SK-N-SH (cell line): ENCODE measurements around the gene MAPRE2. TPM values are rescaled to one million over a fixed set of nuclear protein-coding genes. Genes with fewer than 3 reads are reported as not detected.

Experiments used
- CTCF ChIA-PET: fragments of 300-600, 350-600 bp; formaldehyde crosslinking; extraction: SDS; loops from one replicate; lab custom pipeline; 2021; lab: Yijun Ruan, JAX
- POLR2A ChIA-PET: fragments of 350-600 bp; sonication (Branson Sonifier 250); formaldehyde crosslinking; extraction: SDS; loops from one replicate; lab custom pipeline; 2020; ENCODE audit warnings: antibody characterized with exemption, inconsistent platforms; lab: Yijun Ruan, JAX
- DNase-seq: peaks from one replicate; pipeline ENCODE4 v3.0.0; 2012
- H2AFZ ChIP-seq: fragments of 200-600 bp; sonication (generic); 2 replicates; pipeline ENCODE4 v1.8.1; 2016; ENCODE audit warnings: antibody characterized with exemption, mild to moderate bottlenecking, low read depth
- H3F3A ChIP-seq: fragments of 200-600 bp; sonication (generic); replicated peaks from 2 replicates; pipeline ENCODE3; 2016; ENCODE audit warnings: antibody characterized with exemption, mild to moderate bottlenecking; ENCODE audit not compliant: insufficient read depth
- H3K27ac ChIP-seq, 2 experiments: fragments of 200-500 bp in 1 of 2; fragments of 200-600 bp in 1 of 2; sonication (Bioruptor generic) in 1 of 2; sonication (generic), shearing (Covaris generic) in 1 of 2; 2 replicates each; pipeline versions ENCODE4 v1.5.1 to v1.6.1; 2014 to 2016; ENCODE audit warnings: low read depth in 2 of 2, inconsistent platforms in 1 of 2, low read length in 1 of 2, mild to moderate bottlenecking in 1 of 2, mixed read lengths in 1 of 2
- H3K27me3 ChIP-seq: fragments of 200-600 bp; sonication (generic), shearing (Covaris generic); 2 replicates; pipeline ENCODE4 v1.6.1; 2016; ENCODE audit warnings: mixed run types; ENCODE audit not compliant: insufficient read depth
- H3K36me3 ChIP-seq, 2 experiments: fragments of 200-500 bp in 1 of 2; fragments of 200-600 bp in 1 of 2; sonication (Bioruptor generic) in 1 of 2; sonication (generic) in 1 of 2; replicated peaks in 1 of 2; 2 replicates each; pipeline versions ENCODE3 to v1.5.1; 2014 to 2016; ENCODE audit warnings: low read length in 1 of 2, mild to moderate bottlenecking in 1 of 2; ENCODE audit not compliant: insufficient read depth in 2 of 2, control insufficient read depth in 1 of 2
- H3K4me1 ChIP-seq, 2 experiments: fragments of 200-500 bp in 1 of 2; fragments of 200-600 bp in 1 of 2; sonication (Bioruptor generic) in 1 of 2; sonication (generic), shearing (Covaris generic) in 1 of 2; 2 replicates each; pipeline versions ENCODE4 v1.5.1 to v1.6.1; 2014 to 2016; ENCODE audit warnings: low read depth in 1 of 2, low read length in 1 of 2, mixed run types in 1 of 2; ENCODE audit not compliant: insufficient read depth in 2 of 2, control insufficient read depth in 1 of 2
- H3K4me2 ChIP-seq: fragments of 200-600 bp; sonication (generic), shearing (Covaris generic); 2 replicates; pipeline ENCODE4 v1.6.1; 2017; ENCODE audit warnings: mixed run types
- H3K4me3 ChIP-seq, 2 experiments: fragments of 200-500 bp in 1 of 2; fragments of 200-600 bp in 1 of 2; sonication (Bioruptor generic) in 1 of 2; sonication (generic), shearing (Covaris generic) in 1 of 2; 2 replicates each; pipeline versions ENCODE4 v1.5.1 to v1.8.1; 2014 to 2016; ENCODE audit warnings: low read depth in 2 of 2, inconsistent platforms in 1 of 2, low read length in 1 of 2, mild to moderate bottlenecking in 1 of 2, mixed read lengths in 1 of 2, moderate library complexity in 1 of 2
- H3K79me2 ChIP-seq: fragments of 200-600 bp; sonication (generic); 2 replicates; pipeline ENCODE4 v1.8.1; 2017; ENCODE audit warnings: mild to moderate bottlenecking; ENCODE audit not compliant: insufficient read depth
- H3K9ac ChIP-seq: fragments of 200-600 bp; sonication (generic); 2 replicates; pipeline ENCODE4 v1.6.1; 2017; ENCODE audit warnings: mixed run types
- H3K9me2 ChIP-seq: fragments of 200-600 bp; sonication (generic); 2 replicates; pipeline ENCODE4 v1.6.1; 2017; ENCODE audit warnings: mixed run types
- H3K9me3 ChIP-seq: fragments of 200-600 bp; sonication (generic); 2 replicates; pipeline ENCODE4 v1.6.1; 2017; ENCODE audit warnings: mixed run types, mild to moderate bottlenecking, moderate library complexity
- H4K20me1 ChIP-seq: fragments of 200-600 bp; sonication (generic); 2 replicates; pipeline ENCODE4 v1.6.1; 2017; ENCODE audit warnings: mild to moderate bottlenecking, mixed run types; ENCODE audit not compliant: insufficient read depth
- CHD2 ChIP-seq: fragments of 150-350 bp; IDR thresholded peaks from 2 replicates; pipeline ENCODE4 v1.6.1; 2018; ENCODE audit warnings: low read length; ENCODE audit not compliant: partially characterized antibody
- EZH2phosphoT487 ChIP-seq: fragments of 200-600 bp; sonication (generic); IDR thresholded peaks from 2 replicates; pipeline ENCODE4 v1.6.1; 2017; ENCODE audit warnings: low read depth, mixed run types, mild to moderate bottlenecking, antibody characterized with exemption, moderate library complexity, borderline replicate concordance
- FOSL2 ChIP-seq: IDR thresholded peaks from 2 replicates; pipeline ENCODE4 v1.4.0; 2012; ENCODE audit warnings: low read depth, mild to moderate bottlenecking, moderate library complexity, borderline replicate concordance
- FOXJ3 ChIP-seq: sonication (generic); formaldehyde crosslinking; IDR thresholded peaks from 2 replicates; pipeline ENCODE4 v1.5.1; 2020; ENCODE audit warnings: mild to moderate bottlenecking, missing genetic modification reagents
- FOXM1 ChIP-seq: IDR thresholded peaks from 2 replicates; pipeline ENCODE4 v1.4.0; 2012; ENCODE audit warnings: low read depth, mild to moderate bottlenecking
- GABPA ChIP-seq: IDR thresholded peaks from 2 replicates; pipeline ENCODE4 v1.4.0; 2012; ENCODE audit warnings: low read depth, mild to moderate bottlenecking
- GATA2 ChIP-seq: sonication (generic); formaldehyde crosslinking; IDR thresholded peaks from 2 replicates; pipeline ENCODE4 v1.5.0; 2020; ENCODE audit warnings: mild to moderate bottlenecking, missing genetic modification reagents
- POLR2AphosphoS5 ChIP-seq: IDR thresholded peaks from 2 replicates; pipeline ENCODE4 v1.6.1; 2012; ENCODE audit warnings: low read depth, low read length
- RAD21 ChIP-seq: IDR thresholded peaks from 2 replicates; pipeline ENCODE4 v1.6.1; 2012; ENCODE audit warnings: mild to moderate bottlenecking, low read length
- RFX5 ChIP-seq: IDR thresholded peaks from 2 replicates; pipeline ENCODE4 v1.6.1; 2012; ENCODE audit warnings: mild to moderate bottlenecking, improper control_type of control experiment, low read length
- RXRA ChIP-seq: IDR thresholded peaks from 2 replicates; pipeline ENCODE4 v1.4.0; 2012; ENCODE audit warnings: low read depth, mild to moderate bottlenecking, borderline replicate concordance
- SIN3A ChIP-seq: IDR thresholded peaks from 2 replicates; pipeline ENCODE4 v1.6.1; 2012; ENCODE audit warnings: low read depth, mild to moderate bottlenecking, low read length, moderate library complexity, borderline replicate concordance
- TCF12 ChIP-seq: IDR thresholded peaks from 2 replicates; pipeline ENCODE4 v1.4.0; 2012
- YY1 ChIP-seq: IDR thresholded peaks from 2 replicates; pipeline ENCODE4 v1.4.0; 2012; ENCODE audit warnings: low read depth, mild to moderate bottlenecking
- WGBS: methylation state at CpG from one replicate; pipeline ENCODE4 v1.1.6; 2017; ENCODE audit warnings: low lambda C conversion rate; 5-methylcytosine and 5-hydroxymethylcytosine counted together
- polyA plus RNA-seq, 3 experiments: library from polyadenylated mRNA; depleted of rRNA; stranded (reverse); fragments of >200 nt; gene quantifications; 2 replicates each; pipeline ENCODE4 v1.2.3, GENCODE V29; 2012
- TF ChIP-seq, protein P1 (sequence below): IDR thresholded peaks from 2 replicates; pipeline ENCODE4 v1.4.0; 2012; ENCODE audit warnings: low read depth
- TF ChIP-seq, protein P2 (sequence below): IDR thresholded peaks from 2 replicates; pipeline ENCODE4 v1.6.1; 2012; ENCODE audit warnings: mild to moderate bottlenecking, low read depth, low read length, moderate library complexity
- TF ChIP-seq, protein P3 (sequence below): IDR thresholded peaks from 2 replicates; pipeline ENCODE4 v1.4.0; 2012; ENCODE audit warnings: low read depth, borderline replicate concordance
- TF ChIP-seq, protein P4 (sequence below): fragments of 150-350 bp; IDR thresholded peaks from 2 replicates; pipeline ENCODE4 v1.6.1; 2016; ENCODE audit warnings: mild to moderate bottlenecking, low read depth, low read length

Gene MAPRE2
- polyA plus RNA-seq, 1 of the 3 experiments (the other 2 are of a cell fraction), result 11.5 TPM

DNA sequence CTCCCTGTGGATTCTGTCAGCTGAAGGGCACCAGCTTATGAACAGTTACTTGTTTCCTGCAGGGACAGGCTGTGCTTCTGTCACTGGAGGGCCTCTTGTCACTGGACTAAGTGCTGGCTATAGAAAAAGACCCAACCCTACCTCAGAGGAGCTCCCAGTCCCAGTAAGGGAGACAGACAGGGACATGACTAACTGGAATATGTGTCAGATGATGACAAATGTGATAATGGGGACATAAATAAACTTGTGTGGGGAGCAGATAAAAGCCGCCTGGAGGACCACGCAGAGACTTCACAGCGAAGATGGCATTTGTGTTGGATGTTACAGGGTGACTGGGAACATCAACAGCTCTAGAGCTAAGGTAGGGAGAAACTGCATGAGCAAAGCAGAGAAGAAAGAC lies 95.0 kb downstream of the MAPRE2 start (continued):
- no peak for TF ChIP-seq CHD2
- TF ChIP-seq FOXJ3, result no peak
- no peak for TF ChIP-seq GATA2 (CRISPR knock-in tag)
- TF ChIP-seq YY1, result no peak
- TF ChIP-seq, protein P1, sequence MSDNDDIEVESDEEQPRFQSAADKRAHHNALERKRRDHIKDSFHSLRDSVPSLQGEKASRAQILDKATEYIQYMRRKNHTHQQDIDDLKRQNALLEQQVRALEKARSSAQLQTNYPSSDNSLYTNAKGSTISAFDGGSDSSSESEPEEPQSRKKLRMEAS, result no peak
- TF ChIP-seq, all 33 proteins: peak for 0

DNA sequence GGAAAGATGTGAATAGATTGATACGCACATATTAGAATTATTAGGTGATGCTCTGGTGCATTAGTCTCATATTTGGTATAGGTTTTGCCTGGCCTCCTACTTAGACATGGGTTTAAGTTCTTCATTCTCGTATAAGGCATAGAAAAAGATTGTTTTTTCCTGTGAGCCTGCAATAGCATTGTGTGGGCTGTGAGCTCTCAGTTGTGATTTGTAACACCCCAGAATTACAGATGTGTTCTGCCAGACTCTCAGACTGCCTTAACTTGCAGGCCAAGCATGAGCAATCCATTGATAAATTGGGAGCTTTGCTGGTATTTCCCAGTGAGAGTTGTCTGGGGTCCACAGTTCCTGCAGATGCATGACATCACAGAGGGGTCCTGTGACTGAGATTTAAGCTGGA lies 95.7 kb downstream of the MAPRE2 start:
- Histone ChIP-seq H3K27me3 (no peaks in the 10 kb centered on the region), H3K4me3 (no peak overlapping the region), H3K27ac (no peak overlapping the region), H3K79me2 (no peaks in the 10 kb centered on the region), H3K9ac (no peak overlapping the region), H3K4me1 (peaks cover 0 to 7% of the 10 kb centered on the region in 2 experiments; a peak in 1 of 4 replicates), H4K20me1 (no peaks in the 10 kb centered on the region), H2AFZ (no peak overlapping the region), H3F3A (no peaks in the 10 kb centered on the region), H3K9me2 (no peaks in the 10 kb centered on the region), H3K36me3 (peaks cover 0 to 6% of the 10 kb centered on the region in 2 experiments), H3K4me2 (no peak overlapping the region), H3K9me3 (no peaks in the 10 kb centered on the region)
- TF ChIP-seq, protein P2, sequence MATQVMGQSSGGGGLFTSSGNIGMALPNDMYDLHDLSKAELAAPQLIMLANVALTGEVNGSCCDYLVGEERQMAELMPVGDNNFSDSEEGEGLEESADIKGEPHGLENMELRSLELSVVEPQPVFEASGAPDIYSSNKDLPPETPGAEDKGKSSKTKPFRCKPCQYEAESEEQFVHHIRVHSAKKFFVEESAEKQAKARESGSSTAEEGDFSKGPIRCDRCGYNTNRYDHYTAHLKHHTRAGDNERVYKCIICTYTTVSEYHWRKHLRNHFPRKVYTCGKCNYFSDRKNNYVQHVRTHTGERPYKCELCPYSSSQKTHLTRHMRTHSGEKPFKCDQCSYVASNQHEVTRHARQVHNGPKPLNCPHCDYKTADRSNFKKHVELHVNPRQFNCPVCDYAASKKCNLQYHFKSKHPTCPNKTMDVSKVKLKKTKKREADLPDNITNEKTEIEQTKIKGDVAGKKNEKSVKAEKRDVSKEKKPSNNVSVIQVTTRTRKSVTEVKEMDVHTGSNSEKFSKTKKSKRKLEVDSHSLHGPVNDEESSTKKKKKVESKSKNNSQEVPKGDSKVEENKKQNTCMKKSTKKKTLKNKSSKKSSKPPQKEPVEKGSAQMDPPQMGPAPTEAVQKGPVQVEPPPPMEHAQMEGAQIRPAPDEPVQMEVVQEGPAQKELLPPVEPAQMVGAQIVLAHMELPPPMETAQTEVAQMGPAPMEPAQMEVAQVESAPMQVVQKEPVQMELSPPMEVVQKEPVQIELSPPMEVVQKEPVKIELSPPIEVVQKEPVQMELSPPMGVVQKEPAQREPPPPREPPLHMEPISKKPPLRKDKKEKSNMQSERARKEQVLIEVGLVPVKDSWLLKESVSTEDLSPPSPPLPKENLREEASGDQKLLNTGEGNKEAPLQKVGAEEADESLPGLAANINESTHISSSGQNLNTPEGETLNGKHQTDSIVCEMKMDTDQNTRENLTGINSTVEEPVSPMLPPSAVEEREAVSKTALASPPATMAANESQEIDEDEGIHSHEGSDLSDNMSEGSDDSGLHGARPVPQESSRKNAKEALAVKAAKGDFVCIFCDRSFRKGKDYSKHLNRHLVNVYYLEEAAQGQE, result no peak
- TF ChIP-seq FOSL2 (no peak), EZH2phosphoT487 (no peak), GABPA (no peak), RAD21 (no peak), POLR2AphosphoS5 (no peak), FOXM1 (no peak), SIN3A (no peak), FOXJ3 (no peak), GATA2 (CRISPR knock-in tag) (no peak), RXRA (no peak), CHD2 (no peak), TCF12 (no peak), RFX5 (no peak)
- TF ChIP-seq, protein P3, sequence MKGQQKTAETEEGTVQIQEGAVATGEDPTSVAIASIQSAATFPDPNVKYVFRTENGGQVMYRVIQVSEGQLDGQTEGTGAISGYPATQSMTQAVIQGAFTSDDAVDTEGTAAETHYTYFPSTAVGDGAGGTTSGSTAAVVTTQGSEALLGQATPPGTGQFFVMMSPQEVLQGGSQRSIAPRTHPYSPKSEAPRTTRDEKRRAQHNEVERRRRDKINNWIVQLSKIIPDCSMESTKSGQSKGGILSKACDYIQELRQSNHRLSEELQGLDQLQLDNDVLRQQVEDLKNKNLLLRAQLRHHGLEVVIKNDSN, result no peak
- TF ChIP-seq, protein P4, sequence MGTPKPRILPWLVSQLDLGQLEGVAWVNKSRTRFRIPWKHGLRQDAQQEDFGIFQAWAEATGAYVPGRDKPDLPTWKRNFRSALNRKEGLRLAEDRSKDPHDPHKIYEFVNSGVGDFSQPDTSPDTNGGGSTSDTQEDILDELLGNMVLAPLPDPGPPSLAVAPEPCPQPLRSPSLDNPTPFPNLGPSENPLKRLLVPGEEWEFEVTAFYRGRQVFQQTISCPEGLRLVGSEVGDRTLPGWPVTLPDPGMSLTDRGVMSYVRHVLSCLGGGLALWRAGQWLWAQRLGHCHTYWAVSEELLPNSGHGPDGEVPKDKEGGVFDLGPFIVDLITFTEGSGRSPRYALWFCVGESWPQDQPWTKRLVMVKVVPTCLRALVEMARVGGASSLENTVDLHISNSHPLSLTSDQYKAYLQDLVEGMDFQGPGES, result no peak
- TF ChIP-seq, protein P1, result no peak
- no peak for DNase-seq
- 85% methylated on average over 2 of the region's 2 CpGs for WGBS
- CTCF ChIA-PET, result interaction anchor here (0.9 to 3.0 kb wide), 4 partner anchors 11 to 111 kb away, joined by 3 to 13 read pairs (median 6); no protein-coding TSS in a partner anchor
- POLR2A ChIA-PET, result no interaction called here
